Measurements from ENCODE around the gene CAPN11. TPM values are rescaled to one million over a fixed set of nuclear protein-coding genes. Genes with fewer than 3 reads are reported as not detected.

CAPN11 gene
- total and polyA plus RNA-seq, 2 donors (not counting 3 experiments of a cell fraction or from before 2014, with no cell fraction given), result 1.4 to 1.7 TPM

GRCh38 chr6:44115866-44116265 lies 42.8 kb upstream of the CAPN11 start:
- POLR2A ChIA-PET, result interaction anchor here (1.4 kb wide), 1 partner anchor 12 kb away, joined by 3 read pairs; the partner anchor contains the start of genes MRPL14 and TMEM63B
- Histone ChIP-seq H3K27ac (ENCODE audit: insufficient read depth, low read depth, low read length) (peak overlapping the region; percentile 73), H3K9ac (replicated peaks; ENCODE audit: extremely low read depth, insufficient read depth, low read length) (peak overlapping the region; percentile 30), H3K27me3 (ENCODE audit: control insufficient read depth in 2 of 2, insufficient read depth in 2 of 2, low read length in 2 of 2) (no peaks in the 10 kb centered on the region), H3K4me1 (ENCODE audit: control insufficient read depth, extremely low read depth, insufficient read depth, low read length) (peaks cover 26% of the 10 kb centered on the region), H3K4me2 (ENCODE audit: insufficient read depth, low read length) (peak overlapping the region; percentile 50), H2AFZ (ENCODE audit: low read depth, low read length) (no peak overlapping the region), H3K9me3 (replicated peaks; ENCODE audit: control insufficient read depth, insufficient read depth, low read length) (no peaks in the 10 kb centered on the region), H3K79me2 (ENCODE audit: control insufficient read depth, insufficient read depth, low read length) (peaks cover 54% of the 10 kb centered on the region), H4K20me1 (replicated peaks; ENCODE audit: control insufficient read depth, extremely low read depth, insufficient read depth, low read length) (no peaks in the 10 kb centered on the region), H3K9me1 (replicated peaks; ENCODE audit: control insufficient read depth, extremely low read depth, insufficient read depth, low read length) (no peaks in the 10 kb centered on the region), H3K36me3 (ENCODE audit: control insufficient read depth in 2 of 2, extremely low read depth in 1 of 2, insufficient read depth in 2 of 2, low read length in 2 of 2) (peaks cover 3 to 18% of the 10 kb centered on the region in 2 experiments), H3K4me3 (replicated peaks in 1 of 3; ENCODE audit: insufficient read depth in 1 of 3, low read depth in 1 of 3, low read length in 3 of 3) (no peak overlapping the region)
- DNase-seq (ENCODE audit: low read depth, low spot score) (peak; percentile 41), FAIRE-seq (peak; percentile 49)
- dilution Hi-C loops (cut with MboI; ENCODE audit: extremely low pct_ligation_motif_present, low sequenced_read_pairs) (no loop called here), intact Hi-C loops (cut with micrococcal nuclease) (loop anchor here (1.0 kb wide), 2 partner anchors 11 to 12 kb away; partner anchors contain the start of genes MRPL14 and TMEM63B)
- CTCF ChIA-PET, result interaction anchor here (0.6 to 3.8 kb wide), 7 partner anchors 9 to 197 kb away, joined by 3 to 18 read pairs (median 3); partner anchors contain the start of gene AARS2
- TF ChIP-seq MAX (IDR thresholded peaks at IDR 0.05; ENCODE audit: insufficient read depth, insufficient read length) (peak; percentile 5), MYC (IDR thresholded peaks at IDR 0.05; ENCODE audit: low read depth, low read length) (peak; percentile 19), POLR2A (IDR thresholded peaks at IDR 0.05; ENCODE audit: low read depth, low read length) (no peak), JUN (IDR thresholded peaks at IDR 0.05; ENCODE audit: borderline replicate concordance, insufficient read depth, insufficient read length, low read depth) (peak; percentile 43), POLR2AphosphoS5 (IDR thresholded peaks at IDR 0.05; ENCODE audit: insufficient read depth, low read depth, low read length) (no peak), EZH2 (IDR thresholded peaks at IDR 0.05; ENCODE audit: borderline replicate concordance, low read depth, low read length, severe bottlenecking) (no peak), FOS (IDR thresholded peaks at IDR 0.05; ENCODE audit: borderline replicate concordance, insufficient read depth, low read length) (no peak)
- no TSS peak for BruUV-seq (replicated peaks)

Data from endothelial cell of umbilical vein (primary cell).